HG03280 (cell line): Measurements from ENCODE around the gene CHCT1.
"Not testable (repeated sequence)": the region's sequence is repeated elsewhere in the genome, so short reads cannot be mapped to it uniquely, and the experiment has no call there.

Source experiments
- ATAC-seq: cut with Tn5 transposase; IDR thresholded peaks from one replicate; pipeline ENCODE4 v1.9.1; 2021; ENCODE audit warnings: mild to moderate bottlenecking, moderate library complexity; ENCODE audit not compliant: unreplicated experiment

CHCT1 gene

GRCh38 chr17:60422162-60422665, at the start of gene CHCT1:
TSS of gene CHCT1 (plus strand) at chr17:60422489. CDS start at chr17:60422593, 104 bp downstream.
- ATAC-seq: no peak

GRCh38 chr17:60372790-60373483, 49.4 kb upstream of the CHCT1 start:
- ATAC-seq: no peak

GRCh38 chr17:60378187-60378586, 44.1 kb upstream of the CHCT1 start:
- not testable (repeated sequence) for ATAC-seq

GRCh38 chr17:60379461-60379860, 42.8 kb upstream of the CHCT1 start:
- not testable (repeated sequence) for ATAC-seq

GRCh38 chr17:60381958-60382357, 40.3 kb upstream of the CHCT1 start:
- no peak for ATAC-seq

- no peak for ATAC-seq
Observed at GRCh38 chr17:60383379-60383778, 38.9 kb upstream of the CHCT1 start.

GRCh38 chr17:60384921-60385320, 37.4 kb upstream of the CHCT1 start:
- ATAC-seq: not testable (repeated sequence)

- no peak for ATAC-seq
Observed at GRCh38 chr17:60386147-60387058, 35.9 kb upstream of the CHCT1 start.

- ATAC-seq: no peak
Observed at GRCh38 chr17:60387666-60388065, 34.6 kb upstream of the CHCT1 start.

GRCh38 chr17:60388742-60389141, 33.5 kb upstream of the CHCT1 start:
- ATAC-seq: no peak

- no peak for ATAC-seq
Observed at GRCh38 chr17:60390186-60390585, 32.1 kb upstream of the CHCT1 start.

GRCh38 chr17:60390925-60391470, 31.3 kb upstream of the CHCT1 start:
- no peak for ATAC-seq

GRCh38 chr17:60391471-60392041, 30.7 kb upstream of the CHCT1 start:
- ATAC-seq: peak; percentile 29

- ATAC-seq: peak; percentile 89
Observed at GRCh38 chr17:60392042-60392844, 30.0 kb upstream of the CHCT1 start, which contains the start of gene USP32. TSS of gene USP32 (minus strand) at chr17:60392133. CDS start at chr17:60391939, 194 bp downstream.

GRCh38 chr17:60392845-60393702, 29.2 kb upstream of the CHCT1 start:
- ATAC-seq: no peak

- no peak for ATAC-seq
Observed at GRCh38 chr17:60393840-60394723, 28.2 kb upstream of the CHCT1 start.

GRCh38 chr17:60395508-60396065, 26.7 kb upstream of the CHCT1 start:
- ATAC-seq: no peak

GRCh38 chr17:60396412-60396811, 25.9 kb upstream of the CHCT1 start:
- no peak for ATAC-seq
